ENCODE measurements around the gene LZTR1. TPM values are rescaled to one million over a fixed set of nuclear protein-coding genes. Genes with fewer than 3 reads are reported as not detected.
"Not testable (repeated sequence)": the region's sequence is repeated elsewhere in the genome, so short reads cannot be mapped to it uniquely, and the experiment has no call there.

LZTR1 gene
- total and polyA plus RNA-seq, 10 of the 15 experiments (the other 5 are each of a cell fraction or from before 2014, with no cell fraction given), result 0.82 to 50.3 (median 19.3) TPM

GRCh38 chr22:20940904-20941385 is 41.2 kb upstream of the LZTR1 start:
- POLR2A ChIA-PET, result no interaction called here

GRCh38 chr22:20942203-20942902 is 39.7 kb upstream of the LZTR1 start:
- H3K27ac ChIP-seq (ENCODE audit: control insufficient read depth, insufficient read depth); FAIRE-seq; H2AFZ ChIP-seq (ENCODE audit: control insufficient read depth, low read depth, low read length); ATAC-seq; H3K4me3 ChIP-seq; H3K9ac ChIP-seq (ENCODE audit: control insufficient read depth, insufficient read depth, low read length); SMC1A ChIA-PET (ENCODE audit: uncharacterized antibody, unreplicated experiment); H3K27me3 ChIP-seq (replicated peaks in 1 of 2; ENCODE audit: control insufficient read depth in 2 of 2, insufficient read depth in 2 of 2, low read length in 1 of 2); in situ Hi-C loops (cut with MboI); BruUV-seq (replicated peaks); intact Hi-C loops (cut with micrococcal nuclease; ENCODE audit: unreplicated experiment); H3K9me3 ChIP-seq (replicated peaks; ENCODE audit: control insufficient read depth, insufficient read depth, low read length); DNase-seq (ENCODE audit: low read depth, low spot score); H3K4me2 ChIP-seq (ENCODE audit: control insufficient read depth, insufficient read depth); RAD21 ChIA-PET (ENCODE audit: unreplicated experiment); H3K4me1 ChIP-seq (ENCODE audit: control insufficient read depth, insufficient read depth, low read length): not testable (repeated sequence)
- Histone ChIP-seq H3K79me2 (ENCODE audit: control insufficient read depth, insufficient read depth, low read length) (peaks cover 86% of the 10 kb centered on the region), H3K36me3 (ENCODE audit: control insufficient read depth in 2 of 2, insufficient read depth in 2 of 2, low read length in 1 of 2) (peaks cover 8 to 24% of the 10 kb centered on the region in 2 experiments), H4K20me1 (ENCODE audit: control insufficient read depth, insufficient read depth) (peaks cover 12% of the 10 kb centered on the region)
- ChIA-PET POLR2A (interaction anchor here (0.8 kb wide), 1 partner anchor 8 kb away, joined by 3 read pairs; no protein-coding TSS in a partner anchor), CTCF (interaction anchor here (0.9 kb wide), 1 partner anchor 11 kb away, joined by 3 read pairs; no protein-coding TSS in a partner anchor)
- 94% methylated on average over 7 of the region's 7 CpGs for WGBS (ENCODE audit: insufficient coverage, insufficient replicate concordance, low lambda C conversion rate, missing lambda C conversion rate)

More at GRCh38 chr22:20940904-20941385, 41.2 kb upstream of the LZTR1 start:
- RAD21 ChIA-PET (ENCODE audit: unreplicated experiment), result no interaction called here
- CTCF ChIA-PET, result no interaction called here
- no peak for FAIRE-seq
- WGBS (ENCODE audit: insufficient coverage, insufficient replicate concordance, low lambda C conversion rate, missing lambda C conversion rate), result 86% methylated on average over 4 of the region's 4 CpGs
- Histone ChIP-seq H2AFZ (ENCODE audit: control insufficient read depth, low read depth, low read length) (no peak overlapping the region), H3K9me3 (replicated peaks; ENCODE audit: control insufficient read depth, insufficient read depth, low read length) (no peaks in the 10 kb centered on the region), H4K20me1 (ENCODE audit: control insufficient read depth, insufficient read depth) (peaks cover 12% of the 10 kb centered on the region), H3K27me3 (replicated peaks in 1 of 2; ENCODE audit: control insufficient read depth in 2 of 2, insufficient read depth in 2 of 2, low read length in 1 of 2) (no peaks in the 10 kb centered on the region), H3K4me3 (no peak overlapping the region), H3K4me1 (ENCODE audit: control insufficient read depth, insufficient read depth, low read length) (no peaks in the 10 kb centered on the region), H3K79me2 (ENCODE audit: control insufficient read depth, insufficient read depth, low read length) (peaks cover 83% of the 10 kb centered on the region), H3K4me2 (ENCODE audit: control insufficient read depth, insufficient read depth) (no peak overlapping the region), H3K36me3 (ENCODE audit: control insufficient read depth in 2 of 2, insufficient read depth in 2 of 2, low read length in 1 of 2) (peaks cover 11 to 30% of the 10 kb centered on the region in 2 experiments), H3K27ac (ENCODE audit: control insufficient read depth, insufficient read depth) (no peak overlapping the region), H3K9ac (ENCODE audit: control insufficient read depth, insufficient read depth, low read length) (no peak overlapping the region)
- ATAC-seq, result no peak
- no peak for DNase-seq (ENCODE audit: low read depth, low spot score)
- SMC1A ChIA-PET (ENCODE audit: uncharacterized antibody, unreplicated experiment), result no interaction called here
- no TSS peak for BruUV-seq (replicated peaks)
- intact Hi-C loops (cut with micrococcal nuclease; ENCODE audit: unreplicated experiment) (no loop called here), in situ Hi-C loops (cut with MboI) (no loop called here)
- no peak for TF ChIP-seq STAT1 (conservative IDR thresholded peaks at IDR 0.05)
- TF ChIP-seq ASH2L (IDR thresholded peaks at IDR 0.05; ENCODE audit: borderline replicate concordance, low read depth), result no peak
- no peak for TF ChIP-seq LARP7 (IDR thresholded peaks at IDR 0.05)
- TF ChIP-seq NFXL1 (IDR thresholded peaks at IDR 0.05; ENCODE audit: borderline replicate concordance), result no peak
- TF ChIP-seq HCFC1 (IDR thresholded peaks at IDR 0.05; ENCODE audit: low read length), result no peak
- no peak for TF ChIP-seq HDGF (IDR thresholded peaks at IDR 0.05)
- TF ChIP-seq SPI1 (IDR thresholded peaks at IDR 0.05; ENCODE audit: borderline replicate concordance, insufficient read depth, low read depth, low read length), result no peak
- no peak for TF ChIP-seq TCF3 (IDR thresholded peaks at IDR 0.05; ENCODE audit: borderline replicate concordance, insufficient read depth, low read depth, low read length)
- TF ChIP-seq BACH1 (IDR thresholded peaks at IDR 0.05; ENCODE audit: borderline replicate concordance), result no peak
- no peak for TF ChIP-seq RAD21 (IDR thresholded peaks at IDR 0.05; ENCODE audit: insufficient read depth, low read depth, low read length)
- no peak for TF ChIP-seq EGR1 (IDR thresholded peaks at IDR 0.05; ENCODE audit: borderline replicate concordance in 1 of 2, low read depth in 2 of 2, low read length in 2 of 2)
- TF ChIP-seq TCF7 (IDR thresholded peaks at IDR 0.05; ENCODE audit: borderline replicate concordance), result no peak
- TF ChIP-seq NR2C1 (IDR thresholded peaks at IDR 0.05), result no peak
